Stimulated activated CD4-positive, alpha-beta T cell treated with anti-CD3 and anti-CD28 coated beads, Interleukin-4, amount 100 ng/mL, for 24 hours (primary cell): ENCODE measurements around the gene CIDEA.
A peak's percentile ranks its signal among the peaks of the same experiment; 100 is the strongest.
"Not testable (repeated sequence)": the region's sequence is repeated elsewhere in the genome, so short reads cannot be mapped to it uniquely, and the experiment has no call there.

Experiments
- DNase-seq: peaks from one replicate; pipeline ENCODE4 v3.0.0-alpha.2; 2020

Gene CIDEA

DNA sequence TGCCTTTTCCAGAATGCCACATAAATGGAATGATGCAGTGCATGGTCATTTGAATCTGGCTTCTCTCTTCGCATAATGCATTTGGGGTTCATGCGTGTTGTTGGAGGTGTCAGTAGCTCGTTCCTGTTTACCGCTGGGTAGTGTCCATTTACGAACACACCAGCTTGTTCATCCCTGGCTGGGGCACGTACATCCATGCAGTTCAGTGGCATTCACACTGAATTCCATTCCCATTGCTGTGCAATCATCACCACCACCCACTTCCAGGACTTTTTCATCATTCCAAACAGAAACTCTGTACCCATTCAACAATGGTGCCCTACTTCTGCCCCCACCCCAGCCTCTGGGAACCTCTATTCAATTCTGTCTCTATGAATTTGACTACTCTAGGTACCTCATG, 14.7 kb upstream of the CIDEA start:
- no peak for DNase-seq

DNA sequence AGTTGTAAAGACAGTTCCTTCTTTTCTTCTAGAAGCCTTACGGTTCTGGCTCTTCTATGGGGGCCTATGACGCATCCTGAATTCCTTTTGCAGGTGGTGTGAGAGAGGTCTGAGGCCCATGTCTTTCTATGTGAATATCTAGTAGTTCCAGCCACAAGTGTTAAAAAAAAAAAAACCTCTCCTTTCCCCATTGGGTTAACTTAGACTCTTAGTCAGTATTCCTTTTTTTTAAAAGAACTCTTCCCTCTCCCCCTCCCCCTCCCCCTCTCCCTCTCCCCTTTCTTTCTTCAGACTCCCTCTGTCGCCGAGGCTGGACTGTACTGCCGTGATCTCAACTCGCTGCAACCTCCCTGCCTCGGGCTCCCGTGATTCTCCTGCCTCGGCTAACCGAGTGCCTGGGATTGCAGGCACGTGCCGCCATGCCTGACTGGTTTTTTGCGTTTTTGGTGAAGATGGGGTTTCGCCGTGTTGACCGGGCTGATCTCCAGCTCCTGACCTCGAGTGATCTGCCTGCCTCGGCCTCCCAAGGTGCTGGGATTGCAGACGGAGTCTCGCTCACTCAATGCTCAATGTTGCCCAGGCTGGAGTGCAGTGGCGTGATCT, 11.4 kb upstream of the CIDEA start:
- no peak for DNase-seq

- not testable (repeated sequence) for DNase-seq
Observed at GRCh38 chr18:12243272-12243671, 10.9 kb upstream of the CIDEA start.

DNA sequence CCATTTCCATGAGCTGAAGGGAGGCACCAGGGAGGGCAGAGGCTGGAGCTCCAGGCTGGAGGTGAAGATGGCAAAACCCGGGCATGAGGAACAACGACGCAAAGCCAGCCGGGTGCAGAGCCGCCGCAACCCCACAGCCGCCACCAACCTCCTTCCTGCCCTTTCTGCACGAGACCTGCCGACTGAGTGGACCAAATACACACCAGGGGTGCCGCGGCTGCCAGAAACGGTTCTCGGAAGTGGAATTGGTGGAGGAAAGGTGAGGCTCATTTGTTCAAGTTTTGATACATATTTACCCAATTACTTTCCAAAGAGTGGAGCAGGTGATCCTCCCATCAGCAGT, 8.4 kb upstream of the CIDEA start:
- DNase-seq: no peak

GRCh38 chr18:12246849-12247808, 7.0 kb upstream of the CIDEA start:
- DNase-seq: no peak

- DNase-seq: no peak
Observed at GRCh38 chr18:12247946-12248345, 6.2 kb upstream of the CIDEA start.

DNA sequence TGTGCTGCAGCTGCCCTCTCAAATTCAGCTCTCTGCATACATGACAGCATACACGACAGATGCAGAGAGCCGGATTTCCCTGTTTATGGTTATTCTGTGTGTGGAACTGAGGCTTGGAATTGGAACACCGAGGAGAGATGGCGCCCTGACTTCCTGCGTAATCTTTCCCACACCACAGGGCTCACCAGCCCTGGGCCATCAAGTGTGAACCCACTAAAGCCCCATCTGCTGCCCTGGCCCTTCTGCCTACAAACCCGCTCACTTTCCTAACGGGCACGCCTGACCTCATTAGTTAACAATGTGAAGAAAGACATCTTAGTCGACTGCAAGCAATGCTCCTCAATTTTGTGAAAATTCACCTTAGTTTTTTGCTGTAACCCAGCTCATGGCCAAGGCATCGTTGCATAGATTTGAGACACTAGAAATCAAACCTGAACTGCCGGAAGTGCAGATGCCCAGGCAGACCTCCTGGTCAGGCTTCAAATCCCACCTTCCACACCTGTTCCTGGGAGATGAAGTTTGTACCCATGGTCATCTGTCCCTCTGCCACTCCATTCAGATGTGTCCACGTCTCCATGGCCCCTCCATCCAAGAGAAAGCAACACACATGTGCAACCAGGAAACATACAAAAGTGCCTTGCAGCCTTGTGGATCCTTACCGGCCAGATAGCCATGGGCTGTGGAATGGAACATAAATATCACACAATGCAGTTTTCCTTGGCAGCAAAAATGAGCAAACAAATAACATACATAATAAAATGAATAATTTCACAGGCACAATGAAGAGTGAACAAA, 5.0 kb upstream of the CIDEA start:
- DNase-seq: no peak

DNA sequence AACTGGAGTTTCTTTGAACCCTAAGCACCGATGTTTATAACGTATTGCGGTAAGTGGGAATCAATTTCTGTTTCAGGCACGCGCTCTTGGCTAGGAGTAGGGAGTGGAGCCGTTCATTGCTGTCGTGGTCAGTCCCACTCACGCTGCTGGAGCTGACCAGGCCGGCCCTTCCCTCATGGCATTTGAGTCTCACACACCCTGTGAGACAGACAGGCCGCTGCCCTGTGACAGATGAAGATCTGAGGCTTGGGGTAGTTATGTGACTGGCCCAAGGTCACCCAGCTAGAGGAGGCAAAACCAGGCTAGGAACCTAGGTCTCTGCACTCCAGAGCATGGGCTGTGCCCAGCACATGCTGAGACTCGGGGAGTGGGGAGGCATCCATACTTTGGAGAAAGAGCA, 2.9 kb upstream of the CIDEA start:
- DNase-seq: no peak

DNA sequence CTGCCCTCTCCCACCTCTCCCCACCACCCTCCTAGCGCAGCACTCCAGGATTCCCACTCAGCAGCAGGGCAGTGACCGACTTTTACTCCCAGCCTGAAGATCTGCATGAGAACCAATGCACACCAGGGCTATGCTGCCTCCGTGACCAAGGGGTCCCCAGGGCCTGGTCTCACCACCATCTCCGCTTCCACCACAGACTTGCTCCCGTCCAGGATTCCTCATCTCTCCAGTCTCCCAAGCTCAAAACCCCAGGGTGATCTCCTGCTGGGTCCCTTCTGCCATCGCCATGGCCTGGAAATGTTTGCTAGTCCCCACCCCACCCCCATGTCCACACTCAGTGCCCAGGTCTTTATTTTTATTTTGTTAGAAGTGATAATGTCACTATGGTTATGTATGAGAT, 2.1 kb upstream of the CIDEA start:
- no peak for DNase-seq

GRCh38 chr18:12253027-12253426, 1.1 kb upstream of the CIDEA start:
- DNase-seq: no peak

DNA sequence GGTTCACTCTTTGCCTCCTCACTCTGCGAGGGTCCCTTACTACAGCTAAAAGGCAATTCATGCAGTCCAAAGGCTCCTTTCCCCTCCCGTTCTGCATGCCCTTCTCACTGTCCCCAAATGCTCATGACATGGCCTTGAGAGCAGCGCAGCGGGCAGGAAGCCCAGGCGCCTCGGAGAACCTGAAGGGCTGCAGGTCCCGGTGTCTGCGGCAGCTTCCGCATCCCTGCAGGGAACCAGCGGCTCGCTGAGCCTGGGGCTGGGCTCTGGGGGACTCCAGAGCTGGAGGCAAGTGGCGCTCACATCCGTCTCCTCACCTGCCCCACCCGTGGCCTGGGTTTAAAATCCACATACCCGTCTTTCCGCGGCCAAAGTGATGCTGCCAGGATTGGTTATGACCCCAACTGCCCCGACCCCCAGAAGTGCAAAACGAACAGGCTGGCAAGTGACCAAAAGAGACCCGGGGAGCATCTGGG, 462 bp upstream of the CIDEA start:
- DNase-seq: no peak

DNA sequence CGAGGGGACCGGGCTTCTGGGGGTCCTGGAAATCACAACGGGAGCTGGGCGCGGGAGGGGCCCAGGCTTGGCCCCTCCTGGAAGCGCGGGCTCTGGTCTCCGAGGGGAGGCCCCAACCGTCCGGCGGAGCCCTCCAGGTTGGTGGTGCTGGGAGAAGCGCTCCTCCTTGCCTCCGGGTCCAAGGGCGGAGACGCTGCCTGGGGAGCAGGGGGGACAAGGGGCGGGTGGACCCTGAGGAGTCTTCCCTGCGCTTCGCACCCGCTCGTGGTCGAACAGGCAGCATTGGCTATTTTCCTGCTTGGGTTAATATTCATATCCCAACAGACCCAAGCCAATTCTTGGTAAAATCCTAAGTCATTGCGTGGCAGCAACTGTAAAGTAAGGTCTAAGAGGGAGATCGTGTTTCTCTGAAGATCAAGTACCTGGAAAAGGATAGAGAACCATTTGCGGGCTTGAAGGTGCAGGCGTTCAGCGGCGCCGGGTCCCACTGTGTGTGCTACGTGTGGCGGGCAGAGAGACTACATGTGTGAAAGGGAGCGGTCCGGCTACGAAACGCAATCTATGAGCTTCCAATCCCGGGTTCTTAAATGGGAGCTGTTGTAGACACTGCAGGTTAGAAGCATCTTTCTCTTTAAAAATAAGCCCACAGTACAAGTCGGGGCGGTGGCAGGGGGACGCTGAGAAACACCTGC, 805 bp downstream of the CIDEA start:
- DNase-seq: no peak

DNA sequence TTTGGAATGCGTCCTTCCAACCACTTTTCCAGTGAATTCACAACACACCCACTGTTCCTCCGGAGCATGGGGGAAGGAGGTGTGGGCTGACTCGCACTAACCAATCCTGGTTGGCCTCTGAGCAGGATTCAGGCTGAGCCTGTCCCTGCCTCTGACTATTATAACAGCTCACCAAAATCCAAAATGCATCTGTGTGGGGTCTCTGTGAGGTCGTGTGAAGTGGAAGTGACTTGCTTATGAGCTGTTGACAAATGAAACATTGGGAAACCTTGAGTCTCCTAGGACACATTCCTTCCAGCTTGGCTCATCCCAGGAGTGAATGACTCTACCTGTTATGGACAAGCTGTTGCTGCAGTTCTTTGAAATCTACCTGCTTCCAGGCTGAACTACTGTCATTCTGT, 1.5 kb downstream of the CIDEA start:
- DNase-seq: no peak

DNA sequence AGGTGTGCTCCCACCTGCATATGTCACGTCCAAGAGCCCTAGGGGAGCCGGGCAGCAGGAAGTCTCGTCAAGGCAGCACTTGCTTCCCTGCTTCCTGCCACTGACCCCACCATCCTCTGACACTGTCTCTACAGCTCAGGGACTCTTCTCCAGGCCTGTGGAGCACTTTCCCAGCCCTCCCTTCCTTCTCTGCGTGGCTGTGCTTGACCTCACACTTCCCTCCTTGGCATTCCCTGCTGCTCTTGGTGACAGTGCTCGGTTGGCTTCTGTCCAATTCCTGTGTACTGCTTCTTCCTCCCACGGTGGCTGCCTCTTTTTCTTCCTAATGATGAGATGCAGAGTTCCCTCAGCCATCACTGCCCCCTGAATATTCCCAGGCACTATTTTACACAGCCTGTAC, 2.8 kb downstream of the CIDEA start:
- no peak for DNase-seq

- no peak for DNase-seq
Observed at GRCh38 chr18:12257996-12258718, 4.0 kb downstream of the CIDEA start.

DNA sequence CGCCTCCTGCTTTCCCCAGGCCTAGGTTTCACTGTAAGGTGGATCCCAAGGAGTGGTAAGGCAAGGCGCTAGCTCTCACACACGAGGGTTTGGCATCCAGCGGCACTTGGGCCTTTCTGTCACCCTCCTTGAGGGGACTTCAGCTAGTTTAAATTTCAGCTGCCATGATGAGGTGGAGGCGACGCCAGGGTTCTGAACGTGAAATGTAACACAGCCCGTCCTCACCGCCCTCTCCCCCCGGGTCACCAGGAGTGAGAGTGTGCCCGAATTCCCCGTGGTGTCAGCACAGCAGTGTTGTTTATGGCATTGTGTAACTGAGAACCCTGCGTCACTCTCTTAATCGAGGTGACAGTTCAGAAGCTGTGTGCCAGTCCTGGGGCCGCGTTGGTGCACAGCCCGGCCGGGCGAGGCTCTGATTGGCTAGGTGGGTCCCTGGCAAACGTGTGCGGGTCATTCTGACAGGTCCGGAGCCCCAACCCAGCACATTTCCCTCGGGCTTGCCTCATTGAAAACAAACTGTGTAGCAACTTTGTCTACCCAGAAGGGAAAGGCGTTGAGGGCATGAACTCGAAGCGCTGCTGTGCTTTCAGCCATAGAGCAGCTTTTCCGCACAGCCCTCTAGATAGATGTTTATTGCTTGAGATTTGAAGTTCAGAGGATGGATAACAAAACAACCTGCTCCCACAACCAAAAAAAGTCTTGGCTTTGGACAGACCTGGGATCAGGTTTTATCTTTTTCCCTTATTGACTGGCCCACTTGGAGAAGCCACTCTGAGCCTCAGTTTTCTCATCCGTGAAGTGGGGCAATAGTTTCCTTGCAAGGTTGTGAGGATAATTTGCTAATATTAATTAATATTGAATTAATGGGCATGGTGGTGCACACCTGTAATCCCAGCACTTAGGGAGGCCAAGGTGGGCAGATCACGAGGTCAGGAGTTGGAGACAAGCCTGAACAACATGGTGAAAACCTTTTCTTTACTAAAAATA, 4.9 kb downstream of the CIDEA start:
- DNase-seq: no peak

GRCh38 chr18:12262748-12263147, 8.6 kb downstream of the CIDEA start:
- no peak for DNase-seq

DNA sequence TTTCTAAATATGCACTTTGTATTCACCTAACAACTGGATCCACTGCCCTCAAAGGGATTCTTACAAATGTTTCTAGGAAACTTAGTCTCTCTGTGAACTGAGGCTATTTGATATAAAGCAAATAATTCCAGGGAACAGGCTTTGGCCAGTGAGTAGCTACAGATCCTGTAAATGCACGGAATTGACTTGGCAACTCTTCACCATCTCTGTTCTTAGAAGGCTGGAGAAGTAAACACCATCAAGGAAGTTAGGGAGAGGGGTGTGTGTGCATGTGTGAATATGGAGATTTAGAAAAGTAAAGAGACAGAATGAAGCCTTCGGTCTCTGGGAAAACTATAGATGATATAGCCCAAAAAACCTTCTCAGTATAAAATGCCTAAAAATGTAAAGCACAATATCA, 10.7 kb downstream of the CIDEA start:
- DNase-seq: no peak

DNA sequence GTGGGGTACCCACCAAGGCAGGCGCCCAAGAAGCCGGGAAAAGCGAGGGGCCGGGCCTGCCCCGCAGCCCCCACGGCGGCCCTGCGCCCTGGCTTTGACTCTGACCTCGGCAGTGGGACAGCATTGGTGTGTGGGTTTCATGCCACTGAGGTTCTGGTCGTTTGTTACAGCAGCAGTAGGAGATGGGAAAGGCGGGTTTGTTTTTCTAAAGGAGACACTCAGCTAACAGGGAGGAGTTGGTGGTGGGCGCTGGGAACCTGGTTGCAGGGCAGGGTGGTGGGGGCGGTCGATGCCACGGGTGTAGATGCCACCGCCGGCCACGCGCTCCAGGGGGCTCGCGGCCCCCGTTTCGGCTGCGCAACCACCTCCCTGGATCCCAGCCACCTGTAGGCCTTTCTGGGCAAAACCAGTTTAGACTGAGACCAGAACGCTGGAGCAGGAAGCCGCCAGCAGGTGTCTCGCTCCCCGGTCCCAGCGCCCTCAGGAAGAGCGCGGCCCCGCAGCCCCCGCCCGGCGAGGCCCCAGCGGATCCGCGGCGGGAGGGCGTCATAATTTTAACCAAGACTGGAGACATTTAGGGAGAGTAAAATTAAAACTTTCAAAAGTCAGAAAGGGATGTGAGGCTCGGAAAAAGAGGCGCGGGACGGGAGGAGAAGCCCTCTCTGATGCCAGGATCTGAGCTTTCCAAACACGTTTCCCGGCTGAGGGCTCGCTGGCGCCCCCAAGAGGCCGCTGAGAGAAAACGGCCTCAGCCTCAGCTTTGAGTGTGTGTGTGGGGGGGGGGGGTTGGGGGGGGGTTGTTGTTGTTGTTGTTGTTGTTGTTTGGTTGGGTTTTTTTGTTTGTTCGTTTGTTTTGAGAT, 17.4 kb downstream of the CIDEA start:
- peak; percentile 59 for DNase-seq

DNA sequence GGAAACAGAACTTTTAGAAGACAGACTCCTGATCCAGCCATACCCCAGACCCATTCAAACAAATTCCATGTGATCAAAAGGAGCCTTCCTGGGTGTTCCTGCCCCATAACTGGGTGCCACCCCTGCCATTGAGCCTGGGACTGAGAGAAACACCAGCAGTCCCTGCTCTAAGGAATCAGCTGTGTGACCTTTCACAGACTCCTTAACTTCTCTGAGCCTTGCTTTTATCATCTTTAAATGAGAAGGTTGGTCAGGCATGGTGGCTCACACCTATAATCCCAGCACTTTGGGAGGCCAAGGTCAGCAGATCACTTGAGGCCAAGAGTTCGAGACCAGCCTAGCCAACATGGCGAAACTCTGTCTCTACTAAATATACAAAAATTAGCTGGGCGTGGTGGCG, 20.6 kb downstream of the CIDEA start:
- no peak for DNase-seq
